ENCODE measurements around the gene LRP6. TPM values are rescaled to one million over a fixed set of nuclear protein-coding genes. Genes with fewer than 3 reads are reported as not detected.

Gene LRP6
- total RNA-seq, 1 donor from 2014 or later, result 18.7 TPM

GRCh38 chr12:12238605-12239004, 28.2 kb downstream of the LRP6 start:
- H3K9me3 ChIP-seq (replicated peaks), result peaks cover 6% of the 10 kb centered on the region
- H3K36me3 ChIP-seq, result peaks cover 2% of the 10 kb centered on the region
- H3K4me3 ChIP-seq, result no peak overlapping the region
- intact Hi-C loops (cut with micrococcal nuclease), result no loop called here
- TF ChIP-seq, protein P1, sequence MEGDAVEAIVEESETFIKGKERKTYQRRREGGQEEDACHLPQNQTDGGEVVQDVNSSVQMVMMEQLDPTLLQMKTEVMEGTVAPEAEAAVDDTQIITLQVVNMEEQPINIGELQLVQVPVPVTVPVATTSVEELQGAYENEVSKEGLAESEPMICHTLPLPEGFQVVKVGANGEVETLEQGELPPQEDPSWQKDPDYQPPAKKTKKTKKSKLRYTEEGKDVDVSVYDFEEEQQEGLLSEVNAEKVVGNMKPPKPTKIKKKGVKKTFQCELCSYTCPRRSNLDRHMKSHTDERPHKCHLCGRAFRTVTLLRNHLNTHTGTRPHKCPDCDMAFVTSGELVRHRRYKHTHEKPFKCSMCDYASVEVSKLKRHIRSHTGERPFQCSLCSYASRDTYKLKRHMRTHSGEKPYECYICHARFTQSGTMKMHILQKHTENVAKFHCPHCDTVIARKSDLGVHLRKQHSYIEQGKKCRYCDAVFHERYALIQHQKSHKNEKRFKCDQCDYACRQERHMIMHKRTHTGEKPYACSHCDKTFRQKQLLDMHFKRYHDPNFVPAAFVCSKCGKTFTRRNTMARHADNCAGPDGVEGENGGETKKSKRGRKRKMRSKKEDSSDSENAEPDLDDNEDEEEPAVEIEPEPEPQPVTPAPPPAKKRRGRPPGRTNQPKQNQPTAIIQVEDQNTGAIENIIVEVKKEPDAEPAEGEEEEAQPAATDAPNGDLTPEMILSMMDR (IDR thresholded peaks at IDR 0.05; ENCODE audit: borderline replicate concordance), result no peak
- peaks cover 22% of the 10 kb centered on the region for H3K4me1 ChIP-seq
- H3K27me3 ChIP-seq (ENCODE audit: low read depth), result no peaks in the 10 kb centered on the region
- no peak for DNase-seq
- peak overlapping the region; percentile 64 for H3K27ac ChIP-seq (replicated peaks)

GRCh38 chr12:12236896-12237295, 29.9 kb downstream of the LRP6 start:
- DNase-seq, result no peak
- H3K27me3 ChIP-seq (ENCODE audit: low read depth), result no peaks in the 10 kb centered on the region
- H3K36me3 ChIP-seq, result no peaks in the 10 kb centered on the region
- peaks cover 22% of the 10 kb centered on the region for H3K4me1 ChIP-seq
- TF ChIP-seq, protein P1 (IDR thresholded peaks at IDR 0.05; ENCODE audit: borderline replicate concordance), result no peak
- intact Hi-C loops (cut with micrococcal nuclease), result no loop called here
- H3K9me3 ChIP-seq (replicated peaks), result peaks cover 6% of the 10 kb centered on the region
- H3K4me3 ChIP-seq, result no peak overlapping the region
- H3K27ac ChIP-seq (replicated peaks), result no peak overlapping the region

- Histone ChIP-seq H3K27ac (replicated peaks) (no peak overlapping the region), H3K4me3 (no peak overlapping the region), H3K27me3 (ENCODE audit: low read depth) (no peaks in the 10 kb centered on the region), H3K4me1 (peaks cover 14% of the 10 kb centered on the region), H3K9me3 (replicated peaks) (peaks cover 17% of the 10 kb centered on the region), H3K36me3 (no peaks in the 10 kb centered on the region)
- no peak for DNase-seq
- intact Hi-C loops (cut with micrococcal nuclease), result no loop called here
- TF ChIP-seq, protein P1 (IDR thresholded peaks at IDR 0.05; ENCODE audit: borderline replicate concordance), result no peak
Observed at GRCh38 chr12:12230275-12230674, 36.6 kb downstream of the LRP6 start.

DNA sequence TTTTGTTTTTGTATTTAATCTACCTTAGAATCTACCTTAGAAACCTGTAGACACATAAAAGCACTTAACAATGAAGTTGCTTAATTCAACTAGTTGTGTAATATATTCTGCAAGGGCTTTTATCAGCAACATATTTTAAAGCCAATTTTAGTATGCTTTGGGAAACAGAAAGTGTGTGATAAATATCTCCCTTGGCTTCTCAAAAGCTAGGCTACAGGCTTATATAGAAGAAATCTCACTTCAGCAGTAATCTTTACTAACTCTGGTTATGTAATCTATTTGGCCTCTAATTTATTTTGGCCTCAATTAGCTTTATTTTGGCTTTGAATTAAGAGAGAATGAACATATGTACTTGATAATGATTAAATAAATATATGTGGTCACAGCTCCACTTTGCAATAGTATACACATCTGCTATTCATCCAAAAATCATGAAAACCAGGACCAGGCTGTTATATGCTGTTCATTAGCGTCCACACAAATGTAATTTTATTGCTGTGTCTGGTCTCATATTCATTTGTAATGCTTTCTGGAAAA, 37.2 kb downstream of the LRP6 start:
- H3K27me3 ChIP-seq (ENCODE audit: low read depth), result no peaks in the 10 kb centered on the region

GRCh38 chr12:12228402-12228801, 38.4 kb downstream of the LRP6 start:
- DNase-seq, result no peak
- intact Hi-C loops (cut with micrococcal nuclease), result no loop called here
- Histone ChIP-seq H3K36me3 (no peaks in the 10 kb centered on the region), H3K4me1 (peaks cover 14% of the 10 kb centered on the region), H3K4me3 (no peak overlapping the region), H3K9me3 (replicated peaks) (peaks cover 17% of the 10 kb centered on the region), H3K27ac (replicated peaks) (no peak overlapping the region), H3K27me3 (ENCODE audit: low read depth) (no peaks in the 10 kb centered on the region)
- TF ChIP-seq, protein P1 (IDR thresholded peaks at IDR 0.05; ENCODE audit: borderline replicate concordance), result no peak

More for the DNA sequence above, 37.2 kb downstream of the LRP6 start:
- no peak overlapping the region for H3K27ac ChIP-seq (replicated peaks)
- H3K4me1 ChIP-seq, result peaks cover 14% of the 10 kb centered on the region
- no peak overlapping the region for H3K4me3 ChIP-seq
- intact Hi-C loops (cut with micrococcal nuclease), result no loop called here
- TF ChIP-seq, protein P1 (IDR thresholded peaks at IDR 0.05; ENCODE audit: borderline replicate concordance), result no peak
- peaks cover 17% of the 10 kb centered on the region for H3K9me3 ChIP-seq (replicated peaks)
- no peaks in the 10 kb centered on the region for H3K36me3 ChIP-seq
- no peak for DNase-seq
